H9 (cell line): ENCODE data around the gene SNORC. TPM values are rescaled to one million over a fixed set of nuclear protein-coding genes. Genes with fewer than 3 reads are reported as not detected.

ENCODE experiments used
- DNase-seq: peaks from one replicate; pipeline ENCODE4 v3.0.0-alpha.2; 2017
- H2AFZ ChIP-seq: one replicate; pipeline ENCODE4 v1.6.1; 2013; ENCODE audit warnings: mild to moderate bottlenecking, low read length, control low read depth, moderate library complexity
- H2AK5ac ChIP-seq: 2 replicates; pipeline ENCODE4 v1.6.1; 2013; ENCODE audit warnings: low read length, control low read depth, mixed read lengths; ENCODE audit not compliant: insufficient read length
- H2BK120ac ChIP-seq: one replicate; pipeline ENCODE4 v1.6.1; 2013; ENCODE audit warnings: low read depth, mild to moderate bottlenecking, low read length, control low read depth, inconsistent platforms; ENCODE audit not compliant: poor library complexity, severe bottlenecking
- H2BK12ac ChIP-seq: 2 replicates; pipeline ENCODE4 v1.6.1; 2013; ENCODE audit warnings: low read length, control low read depth, mixed read lengths, low read depth; ENCODE audit not compliant: insufficient read length
- H2BK15ac ChIP-seq: 2 replicates; pipeline ENCODE4 v1.6.1; 2013; ENCODE audit warnings: low read depth, low read length, control low read depth
- H2BK20ac ChIP-seq: one replicate; pipeline ENCODE4 v1.6.1; 2013; ENCODE audit warnings: low read depth, mild to moderate bottlenecking, low read length, control low read depth, inconsistent platforms; ENCODE audit not compliant: poor library complexity, severe bottlenecking
- H2BK5ac ChIP-seq: 2 replicates; pipeline ENCODE4 v1.6.1; 2013; ENCODE audit warnings: low read length, control low read depth, mixed read lengths; ENCODE audit not compliant: insufficient read length
- H3K14ac ChIP-seq: 2 replicates; pipeline ENCODE4 v1.6.1; 2013; ENCODE audit warnings: low read length, control low read depth; ENCODE audit not compliant: insufficient read depth
- H3K18ac ChIP-seq: 2 replicates; pipeline ENCODE4 v1.6.1; 2013; ENCODE audit warnings: low read depth, mild to moderate bottlenecking, mixed read lengths, low read length, control low read depth; ENCODE audit not compliant: insufficient read length
- H3K23ac ChIP-seq: 2 replicates; pipeline ENCODE4 v1.6.1; 2013; ENCODE audit warnings: low read length, control low read depth, mixed read lengths, low read depth; ENCODE audit not compliant: insufficient read length
- H3K23me2 ChIP-seq: 2 replicates; pipeline ENCODE4 v1.6.1; 2013; ENCODE audit warnings: low read depth, mild to moderate bottlenecking, mixed read lengths, low read length, control low read depth; ENCODE audit not compliant: insufficient read length, poor library complexity, severe bottlenecking
- H3K27ac ChIP-seq: 2 replicates; pipeline ENCODE4 v1.5.1; 2013; ENCODE audit warnings: low read length, control low read depth, mixed read lengths, low read depth; ENCODE audit not compliant: insufficient read length
- H3K27me3 ChIP-seq: 2 replicates; pipeline ENCODE4 v1.6.1; 2013; ENCODE audit warnings: low read length, control low read depth, inconsistent platforms; ENCODE audit not compliant: insufficient read depth
- H3K4ac ChIP-seq: 2 replicates; pipeline ENCODE4 v1.6.1; 2013; ENCODE audit warnings: low read depth, mild to moderate bottlenecking, control low read depth, inconsistent platforms, low read length, moderate library complexity
- H3K4me1 ChIP-seq: 2 replicates; pipeline ENCODE4 v1.6.1; 2013; ENCODE audit warnings: low read length, control low read depth, inconsistent platforms; ENCODE audit not compliant: insufficient read depth
- H3K4me2 ChIP-seq: 2 replicates; pipeline ENCODE4 v1.6.1; 2013; ENCODE audit warnings: low read length, control low read depth, mixed read lengths; ENCODE audit not compliant: insufficient read length, insufficient read depth
- H3K56ac ChIP-seq: 2 replicates; pipeline ENCODE4 v1.6.1; 2013; ENCODE audit warnings: low read depth, mild to moderate bottlenecking, mixed read lengths, low read length, control low read depth; ENCODE audit not compliant: insufficient read length
- H3K79me1 ChIP-seq: 2 replicates; pipeline ENCODE4 v1.6.1; 2013; ENCODE audit warnings: low read depth, mild to moderate bottlenecking, moderate library complexity, low read length, control low read depth, inconsistent platforms; ENCODE audit not compliant: insufficient read depth, poor library complexity, severe bottlenecking
- H3K79me2 ChIP-seq: 2 replicates; pipeline ENCODE4 v1.6.1; 2013; ENCODE audit warnings: low read length, control low read depth, inconsistent platforms; ENCODE audit not compliant: insufficient read depth
- H3K9ac ChIP-seq: 2 replicates; pipeline ENCODE4 v1.6.1; 2013; ENCODE audit warnings: low read length, control low read depth, mixed read lengths; ENCODE audit not compliant: insufficient read length; ENCODE audit errors: extremely low read depth
- H3K9me3 ChIP-seq: one replicate; pipeline ENCODE4 v1.6.1; 2013; ENCODE audit warnings: low read depth, low read length, inconsistent platforms; ENCODE audit not compliant: control insufficient read depth
- H3T11ph ChIP-seq: one replicate; pipeline ENCODE4 v1.6.1; 2013; ENCODE audit warnings: mild to moderate bottlenecking, low read length, control low read depth, inconsistent platforms
- H4K20me1 ChIP-seq: one replicate; pipeline ENCODE4 v1.6.1; 2013; ENCODE audit not compliant: control insufficient read depth, insufficient read length, insufficient read depth
- H4K5ac ChIP-seq: 2 replicates; pipeline ENCODE4 v1.6.1; 2013; ENCODE audit warnings: low read depth, mild to moderate bottlenecking, mixed read lengths, low read length, control low read depth; ENCODE audit not compliant: insufficient read length
- H4K8ac ChIP-seq: replicated peaks from 2 replicates; pipeline ENCODE4 v1.6.1; 2013; ENCODE audit warnings: low read length, control low read depth, mixed read lengths, low read depth; ENCODE audit not compliant: insufficient read length
- H4K91ac ChIP-seq: 2 replicates; pipeline ENCODE4 v1.6.1; 2013; ENCODE audit warnings: low read depth, mild to moderate bottlenecking, moderate library complexity, mixed read lengths, low read length, control low read depth; ENCODE audit not compliant: insufficient read length
- H3K27ac Mint-ChIP-seq, 3 experiments: 2 replicates in 2 of 3; 3 replicates in 1 of 3; pipeline ENCODE4 v1.8.0; 2020 to 2021; ENCODE audit warnings: mixed read lengths in 3 of 3, mild to moderate bottlenecking in 1 of 3, moderate library complexity in 1 of 3
- H3K27me3 Mint-ChIP-seq: 2 replicates; pipeline ENCODE4 v1.8.0; 2021; ENCODE audit warnings: low read depth, mild to moderate bottlenecking, moderate library complexity, mixed read lengths
- H3K36me3 Mint-ChIP-seq, 3 experiments: 2 replicates in 2 of 3; 3 replicates in 1 of 3; pipeline ENCODE4 v1.8.0; 2020 to 2021; ENCODE audit warnings: low read depth in 3 of 3, mixed read lengths in 3 of 3; ENCODE audit not compliant: insufficient read depth in 1 of 3
- H3K4me1 Mint-ChIP-seq, 2 experiments: 2 replicates each; pipeline ENCODE4 v1.8.0; 2020; ENCODE audit warnings: mixed read lengths in 2 of 2
- H3K4me3 Mint-ChIP-seq, 2 experiments: 2 replicates in 1 of 2; 3 replicates in 1 of 2; pipeline ENCODE4 v1.8.0; 2020 to 2021; ENCODE audit warnings: mild to moderate bottlenecking in 2 of 2, mixed read lengths in 2 of 2, moderate library complexity in 1 of 2
- H3K9me3 Mint-ChIP-seq, 2 experiments: 2 replicates in 1 of 2; 3 replicates in 1 of 2; pipeline ENCODE4 v1.8.0; 2020; ENCODE audit warnings: mild to moderate bottlenecking in 2 of 2, mixed read lengths in 2 of 2, moderate library complexity in 1 of 2
- CTCF ChIP-seq: fragments of 200-600 bp; sonication (generic); conservative IDR thresholded peaks from 3 replicates; pipeline ENCODE4 v1.8.0; 2021; ENCODE audit warnings: antibody characterized with exemption, mild to moderate bottlenecking
- WGBS: extraction: QIAGEN DNeasy Blood & Tissue Kit; methylation state at CpG from one replicate; pipeline ENCODE4 v1.1.7; 2013; ENCODE audit warnings: missing lambda C conversion rate, low lambda C conversion rate, mixed read lengths; ENCODE audit not compliant: insufficient read length; ENCODE audit errors: extremely low coverage; 5-methylcytosine and 5-hydroxymethylcytosine counted together
- total RNA-seq: library from RNA; stranded (reverse); gene quantifications from 2 replicates; pipeline ENCODE4 v1.2.1, GENCODE V29; 2021

Gene SNORC
- total RNA-seq, 1 experiment from 2014 or later: 1.1 TPM

- Histone ChIP-seq H3K9ac (no peak overlapping the region), H3K14ac (no peak overlapping the region), H2BK12ac (no peak overlapping the region), H3T11ph (no peak overlapping the region), H3K27me3 (no peaks in the 10 kb centered on the region), H2AFZ (no peak overlapping the region), H3K23ac (no peak overlapping the region), H2BK5ac (no peak overlapping the region), H3K4me1 (no peaks in the 10 kb centered on the region; the same call in 1 of the 2 replicates), H3K79me1 (no peaks in the 10 kb centered on the region), H2AK5ac (no peak overlapping the region), H3K23me2 (no peaks in the 10 kb centered on the region), H3K4me2 (no peak overlapping the region), H4K8ac (no peak overlapping the region), H3K4ac (no peak overlapping the region), H3K18ac (no peak overlapping the region), H2BK15ac (no peak overlapping the region), H3K79me2 (no peaks in the 10 kb centered on the region), H4K5ac (no peak overlapping the region), H3K9me3 (no peaks in the 10 kb centered on the region), H4K91ac (no peak overlapping the region), H4K20me1 (no peaks in the 10 kb centered on the region), H2BK20ac (no peak overlapping the region), H3K27ac (no peak overlapping the region), H2BK120ac (no peak overlapping the region), H3K56ac (no peak overlapping the region)
- Mint-ChIP-seq H3K36me3 (no peaks in the 10 kb centered on the region; a peak in 1 of 7 replicates), H3K4me3 (no peak overlapping the region), H3K27ac (no peak overlapping the region), H3K9me3 (no peaks in the 10 kb centered on the region), H3K4me1 (peaks cover 14 to 16% of the 10 kb centered on the region in 2 experiments), H3K27me3 (peaks cover 48% of the 10 kb centered on the region)
- no CpG with 5 or more reads among the region's 9 CpGs for WGBS
- no peak for DNase-seq
- no peak for TF ChIP-seq CTCF
Measured at GRCh38 chr2:232894251-232894650, 24.2 kb downstream of the SNORC start.
